ENCODE data around the gene PTPRM. TPM values are rescaled to one million over a fixed set of nuclear protein-coding genes. Genes with fewer than 3 reads are reported as not detected.

PTPRM gene
- total and polyA plus RNA-seq, 2 of the 8 experiments (the other 6 are each of a cell fraction or from before 2014, with no cell fraction given): 4.1 to 7.0 TPM

DNA sequence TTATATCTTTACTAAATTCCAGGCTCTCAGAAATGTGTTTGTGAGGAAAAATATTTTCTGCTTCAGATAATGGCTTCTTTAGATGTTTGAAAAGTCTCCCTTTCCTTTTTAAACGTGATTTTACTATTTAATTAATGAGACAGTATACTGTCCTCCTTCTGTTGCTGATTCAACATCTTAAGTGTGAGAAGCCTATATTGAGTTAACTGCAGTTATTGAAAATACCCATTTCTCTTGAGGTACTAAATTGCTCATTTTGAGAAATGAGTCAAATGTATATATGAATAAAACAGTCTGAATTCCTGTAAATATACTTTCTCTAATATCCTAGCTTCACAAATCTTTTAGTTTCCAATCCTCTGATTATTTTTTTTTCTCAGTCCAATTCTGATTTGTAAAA lies 470.2 kb downstream of the PTPRM start (continued):
- TF ChIP-seq, protein P1, sequence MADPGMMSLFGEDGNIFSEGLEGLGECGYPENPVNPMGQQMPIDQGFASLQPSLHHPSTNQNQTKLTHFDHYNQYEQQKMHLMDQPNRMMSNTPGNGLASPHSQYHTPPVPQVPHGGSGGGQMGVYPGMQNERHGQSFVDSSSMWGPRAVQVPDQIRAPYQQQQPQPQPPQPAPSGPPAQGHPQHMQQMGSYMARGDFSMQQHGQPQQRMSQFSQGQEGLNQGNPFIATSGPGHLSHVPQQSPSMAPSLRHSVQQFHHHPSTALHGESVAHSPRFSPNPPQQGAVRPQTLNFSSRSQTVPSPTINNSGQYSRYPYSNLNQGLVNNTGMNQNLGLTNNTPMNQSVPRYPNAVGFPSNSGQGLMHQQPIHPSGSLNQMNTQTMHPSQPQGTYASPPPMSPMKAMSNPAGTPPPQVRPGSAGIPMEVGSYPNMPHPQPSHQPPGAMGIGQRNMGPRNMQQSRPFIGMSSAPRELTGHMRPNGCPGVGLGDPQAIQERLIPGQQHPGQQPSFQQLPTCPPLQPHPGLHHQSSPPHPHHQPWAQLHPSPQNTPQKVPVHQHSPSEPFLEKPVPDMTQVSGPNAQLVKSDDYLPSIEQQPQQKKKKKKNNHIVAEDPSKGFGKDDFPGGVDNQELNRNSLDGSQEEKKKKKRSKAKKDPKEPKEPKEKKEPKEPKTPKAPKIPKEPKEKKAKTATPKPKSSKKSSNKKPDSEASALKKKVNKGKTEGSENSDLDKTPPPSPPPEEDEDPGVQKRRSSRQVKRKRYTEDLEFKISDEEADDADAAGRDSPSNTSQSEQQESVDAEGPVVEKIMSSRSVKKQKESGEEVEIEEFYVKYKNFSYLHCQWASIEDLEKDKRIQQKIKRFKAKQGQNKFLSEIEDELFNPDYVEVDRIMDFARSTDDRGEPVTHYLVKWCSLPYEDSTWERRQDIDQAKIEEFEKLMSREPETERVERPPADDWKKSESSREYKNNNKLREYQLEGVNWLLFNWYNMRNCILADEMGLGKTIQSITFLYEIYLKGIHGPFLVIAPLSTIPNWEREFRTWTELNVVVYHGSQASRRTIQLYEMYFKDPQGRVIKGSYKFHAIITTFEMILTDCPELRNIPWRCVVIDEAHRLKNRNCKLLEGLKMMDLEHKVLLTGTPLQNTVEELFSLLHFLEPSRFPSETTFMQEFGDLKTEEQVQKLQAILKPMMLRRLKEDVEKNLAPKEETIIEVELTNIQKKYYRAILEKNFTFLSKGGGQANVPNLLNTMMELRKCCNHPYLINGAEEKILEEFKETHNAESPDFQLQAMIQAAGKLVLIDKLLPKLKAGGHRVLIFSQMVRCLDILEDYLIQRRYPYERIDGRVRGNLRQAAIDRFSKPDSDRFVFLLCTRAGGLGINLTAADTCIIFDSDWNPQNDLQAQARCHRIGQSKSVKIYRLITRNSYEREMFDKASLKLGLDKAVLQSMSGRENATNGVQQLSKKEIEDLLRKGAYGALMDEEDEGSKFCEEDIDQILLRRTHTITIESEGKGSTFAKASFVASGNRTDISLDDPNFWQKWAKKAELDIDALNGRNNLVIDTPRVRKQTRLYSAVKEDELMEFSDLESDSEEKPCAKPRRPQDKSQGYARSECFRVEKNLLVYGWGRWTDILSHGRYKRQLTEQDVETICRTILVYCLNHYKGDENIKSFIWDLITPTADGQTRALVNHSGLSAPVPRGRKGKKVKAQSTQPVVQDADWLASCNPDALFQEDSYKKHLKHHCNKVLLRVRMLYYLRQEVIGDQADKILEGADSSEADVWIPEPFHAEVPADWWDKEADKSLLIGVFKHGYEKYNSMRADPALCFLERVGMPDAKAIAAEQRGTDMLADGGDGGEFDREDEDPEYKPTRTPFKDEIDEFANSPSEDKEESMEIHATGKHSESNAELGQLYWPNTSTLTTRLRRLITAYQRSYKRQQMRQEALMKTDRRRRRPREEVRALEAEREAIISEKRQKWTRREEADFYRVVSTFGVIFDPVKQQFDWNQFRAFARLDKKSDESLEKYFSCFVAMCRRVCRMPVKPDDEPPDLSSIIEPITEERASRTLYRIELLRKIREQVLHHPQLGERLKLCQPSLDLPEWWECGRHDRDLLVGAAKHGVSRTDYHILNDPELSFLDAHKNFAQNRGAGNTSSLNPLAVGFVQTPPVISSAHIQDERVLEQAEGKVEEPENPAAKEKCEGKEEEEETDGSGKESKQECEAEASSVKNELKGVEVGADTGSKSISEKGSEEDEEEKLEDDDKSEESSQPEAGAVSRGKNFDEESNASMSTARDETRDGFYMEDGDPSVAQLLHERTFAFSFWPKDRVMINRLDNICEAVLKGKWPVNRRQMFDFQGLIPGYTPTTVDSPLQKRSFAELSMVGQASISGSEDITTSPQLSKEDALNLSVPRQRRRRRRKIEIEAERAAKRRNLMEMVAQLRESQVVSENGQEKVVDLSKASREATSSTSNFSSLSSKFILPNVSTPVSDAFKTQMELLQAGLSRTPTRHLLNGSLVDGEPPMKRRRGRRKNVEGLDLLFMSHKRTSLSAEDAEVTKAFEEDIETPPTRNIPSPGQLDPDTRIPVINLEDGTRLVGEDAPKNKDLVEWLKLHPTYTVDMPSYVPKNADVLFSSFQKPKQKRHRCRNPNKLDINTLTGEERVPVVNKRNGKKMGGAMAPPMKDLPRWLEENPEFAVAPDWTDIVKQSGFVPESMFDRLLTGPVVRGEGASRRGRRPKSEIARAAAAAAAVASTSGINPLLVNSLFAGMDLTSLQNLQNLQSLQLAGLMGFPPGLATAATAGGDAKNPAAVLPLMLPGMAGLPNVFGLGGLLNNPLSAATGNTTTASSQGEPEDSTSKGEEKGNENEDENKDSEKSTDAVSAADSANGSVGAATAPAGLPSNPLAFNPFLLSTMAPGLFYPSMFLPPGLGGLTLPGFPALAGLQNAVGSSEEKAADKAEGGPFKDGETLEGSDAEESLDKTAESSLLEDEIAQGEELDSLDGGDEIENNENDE (IDR thresholded peaks at IDR 0.05; ENCODE audit: insufficient replicate concordance, low read length): no peak
- no peak for TF ChIP-seq RXRA (IDR thresholded peaks at IDR 0.05; ENCODE audit: insufficient read depth, low read depth, low read length)
- TF ChIP-seq BACH1 (IDR thresholded peaks at IDR 0.05; ENCODE audit: low read length): no peak
- no peak for TF ChIP-seq ZNF274 (IDR thresholded peaks at IDR 0.05; ENCODE audit: borderline replicate concordance, extremely low read depth, low read length)
- no peak for TF ChIP-seq JUN (IDR thresholded peaks at IDR 0.05; ENCODE audit: low read depth, low read length)
- no peak for TF ChIP-seq GTF2F1 (IDR thresholded peaks at IDR 0.05; ENCODE audit: borderline replicate concordance, low read depth, low read length)
- no peak for TF ChIP-seq YY1 (IDR thresholded peaks at IDR 0.05; ENCODE audit: low read depth, low read length)
- TF ChIP-seq KDM5A (IDR thresholded peaks at IDR 0.05; ENCODE audit: low read length): no peak
- no peak for TF ChIP-seq CTBP2 (IDR thresholded peaks at IDR 0.05; ENCODE audit: borderline replicate concordance, insufficient read depth, insufficient read length, low read length)
- no peak for TF ChIP-seq SAP30 (IDR thresholded peaks at IDR 0.05; ENCODE audit: insufficient read depth, insufficient replicate concordance, low read length)
- TF ChIP-seq, protein P2, sequence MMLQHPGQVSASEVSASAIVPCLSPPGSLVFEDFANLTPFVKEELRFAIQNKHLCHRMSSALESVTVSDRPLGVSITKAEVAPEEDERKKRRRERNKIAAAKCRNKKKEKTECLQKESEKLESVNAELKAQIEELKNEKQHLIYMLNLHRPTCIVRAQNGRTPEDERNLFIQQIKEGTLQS (IDR thresholded peaks at IDR 0.05; ENCODE audit: insufficient read depth, low read depth, low read length): no peak
